Adrenal gland (tissue), 12 donors: ENCODE measurements around the gene MSN. TPM values are rescaled to one million over a fixed set of nuclear protein-coding genes. Genes with fewer than 3 reads are reported as not detected.

Source experiments
- DNase-seq, 7 donors: peaks; one replicate each; pipeline ENCODE4 v3.0.0-alpha.2; 2019 to 2020
- H3K27ac ChIP-seq, 5 donors: fragments of 200-600 bp; sonication (generic) in 4 of 5; 1 replicate in 3 of 5; 2 replicates in 2 of 5; pipeline versions ENCODE4 v1.5.1 to v1.8.0; 2016 to 2020; ENCODE audit warnings: mild to moderate bottlenecking in 1 of 5
- H3K27me3 ChIP-seq: fragments of 200-600 bp; 2 replicates; pipeline ENCODE4 v1.8.0; 2021
- H3K36me3 ChIP-seq, 2 donors: fragments of 200-600 bp; replicated peaks in 1 of 2; 1 replicate in 1 of 2; 2 replicates in 1 of 2; pipeline versions ENCODE4 v1.5.1 to v1.8.0; 2018 to 2022
- H3K4me1 ChIP-seq, 2 donors: fragments of 200-600 bp; replicated peaks in 1 of 2; 1 replicate in 1 of 2; 2 replicates in 1 of 2; pipeline versions ENCODE4 v1.5.1 to v1.8.0; 2018 to 2021
- H3K4me3 ChIP-seq, 4 donors: fragments of 200-600 bp; sonication (generic) in 3 of 4; one replicate each; pipeline ENCODE4 v1.5.1; 2016 to 2018
- H3K9me3 ChIP-seq, 3 donors: fragments of 200-600 bp; sonication (generic) in 1 of 3; replicated peaks in 1 of 3; 1 replicate in 2 of 3; 2 replicates in 1 of 3; pipeline versions ENCODE4 v1.5.1 to v1.8.0; 2016 to 2021
- POLR2A ChIP-seq, 2 donors: fragments of 450-650 bp; IDR thresholded peaks; one replicate each; pipeline ENCODE4 v1.6.1; 2017; ENCODE audit warnings: antibody characterized with exemption in 2 of 2, mild to moderate bottlenecking in 2 of 2, moderate library complexity in 1 of 2
- WGBS, 4 donors: extraction: QIAGEN DNeasy Blood & Tissue Kit in 2 of 4; methylation state at CpG; one replicate each; pipeline versions ENCODE4 v1.1.5 to v1.1.7; 2013 to 2017; 5-methylcytosine and 5-hydroxymethylcytosine counted together
- intact Hi-C, 2 donors: fragments of 100-400 bp; cut with DNase I; formaldehyde crosslinking; loops; one replicate each; pipeline versions ENCODE4 v1.14.1 to v1.15.0; 2022 to 2023
- polyA plus RNA-seq, 3 donors: library from polyadenylated mRNA; stranded (reverse); fragments of 200-250 nt in 2 of 3; fragments of 350-450 nt in 1 of 3; fragmentation: Illumina TruSeq in 1 of 3; extraction: RNeasy Lipid Tissue Mini Kit (QIAGEN cat#74804) in 1 of 3; gene quantifications; one replicate each; pipeline ENCODE4 v1.2.3, GENCODE V29; 2013 to 2014
- total RNA-seq, 9 donors: library from RNA; depleted of rRNA in 4 of 9; stranded (reverse); fragments of >200 nt in 4 of 9; fragments of 120-200 nt in 1 of 9; fragmentation: NEBNext Ultra II Directional in 1 of 9; extraction: Animal tissue kit (Norgen Biotek cat#: 25700) in 1 of 9; gene quantifications; one replicate each; pipeline versions ENCODE4 v1.1.0 to v1.2.4, GENCODE V29; 2013 to 2023
- TF ChIP-seq, protein P1 (sequence below), 6 experiments: fragments of 450-650 bp in 4 of 6; fragments of 200-600 bp in 2 of 6; sonication (generic) in 1 of 6; IDR thresholded peaks; 1 replicate in 5 of 6; 2 replicates in 1 of 6; pipeline versions ENCODE4 v1.5.1 to v1.8.0; 2016 to 2021; ENCODE audit warnings: antibody characterized with exemption in 6 of 6, mild to moderate bottlenecking in 2 of 6, moderate library complexity in 1 of 6
- donor health status: healthy with polysubstance abuse.
- donor health status: Bipolar disorder and iron deficiency.
- donor health status: DM: yes; HTN: yes; CAD: no.
- donor health status: DM: no; HTN: no; CAD: no.
- donor health status: DM: no; HTN: no; CAD: no.
- donor health status: DM: yes; HTN: yes; CAD: no.

The MSN gene
- total and polyA plus RNA-seq, 12 donors, result 40.9 to 244 (median 178) TPM

DNA sequence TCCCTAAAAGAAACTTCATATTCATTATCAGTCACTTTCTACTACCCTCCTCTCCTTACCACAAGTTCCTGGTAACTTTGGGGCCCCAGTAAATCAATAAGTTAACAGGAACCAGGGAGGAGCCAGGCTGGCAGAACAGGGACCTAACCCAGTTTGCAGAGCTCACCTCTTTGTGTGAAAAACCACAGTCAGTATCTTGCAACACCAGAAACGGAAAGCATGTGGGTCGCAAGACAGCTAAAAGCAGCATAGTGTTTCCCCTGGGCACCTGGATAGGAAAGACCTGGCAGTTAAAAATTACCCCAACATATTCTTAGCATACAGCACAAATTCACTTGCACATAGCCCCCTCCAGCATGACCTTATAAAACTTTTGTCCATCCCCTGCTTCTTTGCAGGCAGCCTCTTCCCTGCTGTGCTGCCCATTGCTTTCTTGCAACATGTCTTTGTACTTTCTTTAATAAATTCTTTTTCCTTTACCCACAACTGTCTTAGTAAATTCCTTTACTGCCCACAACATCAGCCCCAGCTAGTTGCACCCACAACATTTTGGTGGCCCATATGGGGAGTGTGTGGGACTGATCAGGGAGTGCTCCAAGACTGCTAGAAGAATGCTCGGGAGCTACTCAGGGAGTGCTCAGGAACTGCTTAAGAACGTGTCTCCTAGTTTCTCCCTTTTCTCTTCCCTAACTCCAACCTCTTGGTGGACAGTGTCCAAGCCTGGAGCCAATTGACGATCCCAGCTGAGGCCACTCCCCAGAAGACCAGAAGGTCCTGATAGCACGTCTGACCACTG, 83.4 kb downstream of the MSN start:
- Histone ChIP-seq H3K9me3 (no peaks in the 10 kb centered on the region), H3K36me3 (no peaks in the 10 kb centered on the region), H3K27me3 (peaks cover 17% of the 10 kb centered on the region), H3K4me1 (no peaks in the 10 kb centered on the region), H3K27ac (no peak overlapping the region), H3K4me3 (no peak overlapping the region)
- DNase-seq, result no peak
- 57 to 68% (median 63%) methylated on average over 6 of the region's 6 CpGs for WGBS, 4 donors
- TF ChIP-seq POLR2A (IDR thresholded peaks at IDR 0.05), result no peak
- TF ChIP-seq, protein P1, sequence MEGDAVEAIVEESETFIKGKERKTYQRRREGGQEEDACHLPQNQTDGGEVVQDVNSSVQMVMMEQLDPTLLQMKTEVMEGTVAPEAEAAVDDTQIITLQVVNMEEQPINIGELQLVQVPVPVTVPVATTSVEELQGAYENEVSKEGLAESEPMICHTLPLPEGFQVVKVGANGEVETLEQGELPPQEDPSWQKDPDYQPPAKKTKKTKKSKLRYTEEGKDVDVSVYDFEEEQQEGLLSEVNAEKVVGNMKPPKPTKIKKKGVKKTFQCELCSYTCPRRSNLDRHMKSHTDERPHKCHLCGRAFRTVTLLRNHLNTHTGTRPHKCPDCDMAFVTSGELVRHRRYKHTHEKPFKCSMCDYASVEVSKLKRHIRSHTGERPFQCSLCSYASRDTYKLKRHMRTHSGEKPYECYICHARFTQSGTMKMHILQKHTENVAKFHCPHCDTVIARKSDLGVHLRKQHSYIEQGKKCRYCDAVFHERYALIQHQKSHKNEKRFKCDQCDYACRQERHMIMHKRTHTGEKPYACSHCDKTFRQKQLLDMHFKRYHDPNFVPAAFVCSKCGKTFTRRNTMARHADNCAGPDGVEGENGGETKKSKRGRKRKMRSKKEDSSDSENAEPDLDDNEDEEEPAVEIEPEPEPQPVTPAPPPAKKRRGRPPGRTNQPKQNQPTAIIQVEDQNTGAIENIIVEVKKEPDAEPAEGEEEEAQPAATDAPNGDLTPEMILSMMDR (IDR thresholded peaks at IDR 0.05), result no peak
- intact Hi-C loops, result no loop called here

DNA sequence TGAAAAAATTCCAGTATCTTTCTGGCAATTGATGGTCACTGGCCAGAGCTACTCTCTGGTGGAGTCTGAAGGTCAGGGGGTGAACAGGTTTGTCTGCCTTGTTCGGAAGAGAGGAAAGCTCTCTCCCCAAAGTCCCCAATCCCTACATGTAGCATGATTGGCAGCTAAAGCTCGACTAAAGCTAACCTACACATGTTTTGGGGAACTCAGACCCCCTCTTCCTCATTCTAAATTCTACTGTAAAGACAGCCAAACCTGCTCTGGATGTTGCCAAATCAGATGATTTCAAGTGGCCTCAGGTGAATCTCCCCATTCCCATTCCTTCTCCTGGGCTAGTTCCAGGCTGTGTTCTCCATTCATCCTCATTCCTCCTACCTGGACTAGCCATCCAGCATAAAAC, 84.1 kb downstream of the MSN start:
- DNase-seq, result no peak
- intact Hi-C loops, result no loop called here
- H3K27ac ChIP-seq, result no peak overlapping the region
- H3K27me3 ChIP-seq, result peaks cover 17% of the 10 kb centered on the region
- 25 to 54% (median 45%) methylated on average over 2 of the region's 2 CpGs; no CpG with 5 or more reads in 1 of the 4 donors for WGBS, 4 donors
- H3K4me3 ChIP-seq, result no peak overlapping the region
- no peaks in the 10 kb centered on the region for H3K9me3 ChIP-seq
- TF ChIP-seq, protein P1 (IDR thresholded peaks at IDR 0.05), result no peak
- no peak for TF ChIP-seq POLR2A (IDR thresholded peaks at IDR 0.05)
- H3K4me1 ChIP-seq, result no peaks in the 10 kb centered on the region
- no peaks in the 10 kb centered on the region for H3K36me3 ChIP-seq

DNA sequence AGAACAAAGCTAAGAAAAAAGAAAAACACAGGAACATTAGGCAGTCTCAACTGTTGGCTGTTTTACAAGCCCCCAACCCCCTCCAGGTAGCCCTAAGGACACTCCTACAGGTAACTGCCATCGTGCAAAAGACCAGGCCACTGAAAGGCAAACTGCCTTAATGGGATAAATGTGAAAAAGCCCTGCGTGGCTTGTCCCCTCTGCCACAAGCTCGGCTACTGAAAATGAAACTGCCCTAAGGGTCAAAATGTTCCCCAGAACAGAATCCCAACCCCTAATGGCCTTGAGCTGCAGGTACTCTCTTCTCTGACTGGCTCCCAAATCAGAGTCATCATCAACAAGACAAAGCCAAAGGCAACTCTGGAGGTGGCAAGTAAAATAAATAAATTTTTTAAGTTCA, 84.8 kb downstream of the MSN start:
- Histone ChIP-seq H3K9me3 (no peaks in the 10 kb centered on the region), H3K4me1 (no peaks in the 10 kb centered on the region), H3K4me3 (no peak overlapping the region), H3K36me3 (no peaks in the 10 kb centered on the region), H3K27ac (no peak overlapping the region), H3K27me3 (peaks cover 17% of the 10 kb centered on the region)
- DNase-seq, result no peak
- TF ChIP-seq, protein P1 (IDR thresholded peaks at IDR 0.05), result no peak
- no peak for TF ChIP-seq POLR2A (IDR thresholded peaks at IDR 0.05)
- 20 to 59% (median 44%) methylated on average over 1 to 3 of the region's 3 CpGs for WGBS, 4 donors
- intact Hi-C loops, result no loop called here

DNA sequence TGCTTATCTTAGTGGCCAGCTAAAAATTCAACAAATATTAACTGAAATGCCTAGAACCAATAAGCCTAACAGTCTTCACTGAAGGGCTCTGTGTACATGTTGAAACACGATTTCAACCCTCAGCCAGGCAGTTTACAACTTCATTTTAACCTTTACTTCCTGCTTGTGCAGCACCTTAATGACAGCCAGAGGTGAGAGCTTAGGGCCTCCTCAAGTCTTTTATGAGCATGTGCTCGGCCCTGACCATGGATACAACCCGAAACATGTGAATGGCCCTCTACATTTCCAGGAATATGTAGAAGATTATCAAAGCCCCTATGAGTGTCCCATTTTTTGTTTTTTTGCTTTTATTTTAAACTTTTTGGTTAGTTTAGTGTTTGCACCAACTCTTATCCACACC, 88.3 kb downstream of the MSN start:
- 60 to 73% (median 65%) methylated on average over 3 of the region's 3 CpGs for WGBS, 4 donors
- Histone ChIP-seq H3K36me3 (no peaks in the 10 kb centered on the region), H3K27ac (no peak overlapping the region), H3K4me1 (no peaks in the 10 kb centered on the region), H3K9me3 (no peaks in the 10 kb centered on the region), H3K4me3 (no peak overlapping the region), H3K27me3 (peaks cover 17% of the 10 kb centered on the region)
- no peak for DNase-seq
- intact Hi-C loops, result no loop called here
- no peak for TF ChIP-seq POLR2A (IDR thresholded peaks at IDR 0.05)
- TF ChIP-seq, protein P1 (IDR thresholded peaks at IDR 0.05), result no peak
